ENCODE measurements around the gene MEOX2.

The MEOX2 gene

GRCh38 chr7:15680446-15680845 is 6.0 kb downstream of the MEOX2 start:
- H3K4me1 ChIP-seq (ENCODE audit: insufficient read depth, low read length), result no peaks in the 10 kb centered on the region
- no peak overlapping the region for H3K4me3 ChIP-seq (ENCODE audit: low read depth in 1 of 2, low read length in 2 of 2)
- H3K27ac ChIP-seq (ENCODE audit: low read depth, low read length), result no peak overlapping the region
- no peaks in the 10 kb centered on the region for H3K36me3 ChIP-seq (ENCODE audit: insufficient read depth, low read length)
- peaks cover 12 to 13% of the 10 kb centered on the region in 2 donors for H3K27me3 ChIP-seq (ENCODE audit: control insufficient read depth in 1 of 2, insufficient read depth in 2 of 2, low read length in 2 of 2)
- H3K9me3 ChIP-seq (ENCODE audit: low read length), result no peaks in the 10 kb centered on the region
- H3K9ac ChIP-seq (ENCODE audit: low read length), result no peak overlapping the region

- H3K9ac ChIP-seq (ENCODE audit: low read length), result no peak overlapping the region
Observed at GRCh38 chr7:15679306-15679705, 7.2 kb downstream of the MEOX2 start.

GRCh38 chr7:15678653-15679052 is 7.8 kb downstream of the MEOX2 start:
- no peak overlapping the region for H3K9ac ChIP-seq (ENCODE audit: low read length)
- no peaks in the 10 kb centered on the region for H3K9me3 ChIP-seq (ENCODE audit: low read length)
- no peak overlapping the region for H3K27ac ChIP-seq (ENCODE audit: low read depth, low read length)
- peaks cover 0 to 5% of the 10 kb centered on the region in 2 donors for H3K27me3 ChIP-seq (ENCODE audit: control insufficient read depth in 1 of 2, insufficient read depth in 2 of 2, low read length in 2 of 2)
- no peaks in the 10 kb centered on the region for H3K36me3 ChIP-seq (ENCODE audit: insufficient read depth, low read length)
- no peaks in the 10 kb centered on the region for H3K4me1 ChIP-seq (ENCODE audit: insufficient read depth, low read length)
- H3K4me3 ChIP-seq (ENCODE audit: low read depth in 1 of 2, low read length in 2 of 2), result no peak overlapping the region

More at GRCh38 chr7:15679306-15679705, 7.2 kb downstream of the MEOX2 start:
- Histone ChIP-seq H3K27me3 (ENCODE audit: control insufficient read depth in 1 of 2, insufficient read depth in 2 of 2, low read length in 2 of 2) (peaks cover 4 to 5% of the 10 kb centered on the region in 2 donors), H3K9me3 (ENCODE audit: low read length) (no peaks in the 10 kb centered on the region), H3K36me3 (ENCODE audit: insufficient read depth, low read length) (no peaks in the 10 kb centered on the region), H3K27ac (ENCODE audit: low read depth, low read length) (no peak overlapping the region), H3K4me1 (ENCODE audit: insufficient read depth, low read length) (no peaks in the 10 kb centered on the region), H3K4me3 (ENCODE audit: low read depth in 1 of 2, low read length in 2 of 2) (no peak overlapping the region)

- Histone ChIP-seq H3K27ac (ENCODE audit: low read depth, low read length) (no peak overlapping the region), H3K27me3 (ENCODE audit: control insufficient read depth in 1 of 2, insufficient read depth in 2 of 2, low read length in 2 of 2) (no peaks in the 10 kb centered on the region), H3K9ac (ENCODE audit: low read length) (no peak overlapping the region), H3K36me3 (ENCODE audit: insufficient read depth, low read length) (no peaks in the 10 kb centered on the region), H3K9me3 (ENCODE audit: low read length) (no peaks in the 10 kb centered on the region), H3K4me3 (ENCODE audit: low read depth in 1 of 2, low read length in 2 of 2) (no peak overlapping the region), H3K4me1 (ENCODE audit: insufficient read depth, low read length) (no peaks in the 10 kb centered on the region)
Observed at GRCh38 chr7:15675379-15675778, 11.1 kb downstream of the MEOX2 start.

GRCh38 chr7:15674586-15674985 is 11.9 kb downstream of the MEOX2 start:
- no peaks in the 10 kb centered on the region for H3K27me3 ChIP-seq (ENCODE audit: control insufficient read depth in 1 of 2, insufficient read depth in 2 of 2, low read length in 2 of 2)
- no peak overlapping the region for H3K9ac ChIP-seq (ENCODE audit: low read length)
- H3K4me3 ChIP-seq (ENCODE audit: low read depth in 1 of 2, low read length in 2 of 2), result no peak overlapping the region
- H3K36me3 ChIP-seq (ENCODE audit: insufficient read depth, low read length), result no peaks in the 10 kb centered on the region
- H3K9me3 ChIP-seq (ENCODE audit: low read length), result no peaks in the 10 kb centered on the region
- H3K27ac ChIP-seq (ENCODE audit: low read depth, low read length), result no peak overlapping the region
- no peaks in the 10 kb centered on the region for H3K4me1 ChIP-seq (ENCODE audit: insufficient read depth, low read length)

GRCh38 chr7:15669443-15670090 is 16.9 kb downstream of the MEOX2 start:
- no peak overlapping the region for H3K9ac ChIP-seq (ENCODE audit: low read length)
- no peak overlapping the region for H3K27ac ChIP-seq (ENCODE audit: low read depth, low read length)
- no peaks in the 10 kb centered on the region for H3K27me3 ChIP-seq (ENCODE audit: control insufficient read depth in 1 of 2, insufficient read depth in 2 of 2, low read length in 2 of 2)
- no peaks in the 10 kb centered on the region for H3K9me3 ChIP-seq (ENCODE audit: low read length)
- H3K4me3 ChIP-seq (ENCODE audit: low read depth in 1 of 2, low read length in 2 of 2), result no peak overlapping the region
- no peaks in the 10 kb centered on the region for H3K4me1 ChIP-seq (ENCODE audit: insufficient read depth, low read length)
- no peaks in the 10 kb centered on the region for H3K36me3 ChIP-seq (ENCODE audit: insufficient read depth, low read length)

GRCh38 chr7:15667991-15668390 is 18.5 kb downstream of the MEOX2 start:
- H3K27ac ChIP-seq (ENCODE audit: low read depth, low read length), result no peak overlapping the region
- no peak overlapping the region for H3K4me3 ChIP-seq (ENCODE audit: low read depth in 1 of 2, low read length in 2 of 2)
- H3K36me3 ChIP-seq (ENCODE audit: insufficient read depth, low read length), result no peaks in the 10 kb centered on the region
- H3K27me3 ChIP-seq (ENCODE audit: control insufficient read depth in 1 of 2, insufficient read depth in 2 of 2, low read length in 2 of 2), result no peaks in the 10 kb centered on the region
- H3K9ac ChIP-seq (ENCODE audit: low read length), result no peak overlapping the region
- no peaks in the 10 kb centered on the region for H3K4me1 ChIP-seq (ENCODE audit: insufficient read depth, low read length)
- H3K9me3 ChIP-seq (ENCODE audit: low read length), result no peaks in the 10 kb centered on the region

GRCh38 chr7:15662451-15662850 is 24.0 kb downstream of the MEOX2 start:
- H3K27me3 ChIP-seq (ENCODE audit: control insufficient read depth in 1 of 2, insufficient read depth in 2 of 2, low read length in 2 of 2), result no peaks in the 10 kb centered on the region
- no peak overlapping the region for H3K9ac ChIP-seq (ENCODE audit: low read length)
- H3K36me3 ChIP-seq (ENCODE audit: insufficient read depth, low read length), result no peaks in the 10 kb centered on the region
- no peak overlapping the region for H3K4me3 ChIP-seq (ENCODE audit: low read depth in 1 of 2, low read length in 2 of 2)
- H3K9me3 ChIP-seq (ENCODE audit: low read length), result no peaks in the 10 kb centered on the region
- H3K4me1 ChIP-seq (ENCODE audit: insufficient read depth, low read length), result no peaks in the 10 kb centered on the region
- H3K27ac ChIP-seq (ENCODE audit: low read depth, low read length), result no peak overlapping the region

GRCh38 chr7:15658247-15658646 is 28.2 kb downstream of the MEOX2 start:
- no peaks in the 10 kb centered on the region for H3K27me3 ChIP-seq (ENCODE audit: control insufficient read depth in 1 of 2, insufficient read depth in 2 of 2, low read length in 2 of 2)
- H3K27ac ChIP-seq (ENCODE audit: low read depth, low read length), result no peak overlapping the region
- H3K4me1 ChIP-seq (ENCODE audit: insufficient read depth, low read length), result no peaks in the 10 kb centered on the region
- H3K4me3 ChIP-seq (ENCODE audit: low read depth in 1 of 2, low read length in 2 of 2), result no peak overlapping the region
- no peaks in the 10 kb centered on the region for H3K36me3 ChIP-seq (ENCODE audit: insufficient read depth, low read length)
- no peaks in the 10 kb centered on the region for H3K9me3 ChIP-seq (ENCODE audit: low read length)
- no peak overlapping the region for H3K9ac ChIP-seq (ENCODE audit: low read length)

- Histone ChIP-seq H3K27me3 (ENCODE audit: control insufficient read depth in 1 of 2, insufficient read depth in 2 of 2, low read length in 2 of 2) (no peaks in the 10 kb centered on the region), H3K27ac (ENCODE audit: low read depth, low read length) (no peak overlapping the region), H3K9me3 (ENCODE audit: low read length) (no peaks in the 10 kb centered on the region), H3K36me3 (ENCODE audit: insufficient read depth, low read length) (no peaks in the 10 kb centered on the region), H3K9ac (ENCODE audit: low read length) (no peak overlapping the region), H3K4me1 (ENCODE audit: insufficient read depth, low read length) (peaks cover 14% of the 10 kb centered on the region), H3K4me3 (ENCODE audit: low read depth in 1 of 2, low read length in 2 of 2) (no peak overlapping the region)
Observed at GRCh38 chr7:15652776-15653290, 33.6 kb downstream of the MEOX2 start.

GRCh38 chr7:15651693-15652092 is 34.8 kb downstream of the MEOX2 start:
- Histone ChIP-seq H3K9ac (ENCODE audit: low read length) (no peak overlapping the region), H3K9me3 (ENCODE audit: low read length) (no peaks in the 10 kb centered on the region), H3K4me3 (ENCODE audit: low read depth in 1 of 2, low read length in 2 of 2) (no peak overlapping the region), H3K27me3 (ENCODE audit: control insufficient read depth in 1 of 2, insufficient read depth in 2 of 2, low read length in 2 of 2) (no peaks in the 10 kb centered on the region), H3K36me3 (ENCODE audit: insufficient read depth, low read length) (no peaks in the 10 kb centered on the region), H3K4me1 (ENCODE audit: insufficient read depth, low read length) (peaks cover 14% of the 10 kb centered on the region), H3K27ac (ENCODE audit: low read depth, low read length) (no peak overlapping the region)

GRCh38 chr7:15650787-15651186 is 35.7 kb downstream of the MEOX2 start:
- H3K27ac ChIP-seq (ENCODE audit: low read depth, low read length), result no peak overlapping the region
- H3K4me1 ChIP-seq (ENCODE audit: insufficient read depth, low read length), result peaks cover 14% of the 10 kb centered on the region
- no peaks in the 10 kb centered on the region for H3K36me3 ChIP-seq (ENCODE audit: insufficient read depth, low read length)
- H3K4me3 ChIP-seq (ENCODE audit: low read depth in 1 of 2, low read length in 2 of 2), result no peak overlapping the region
- no peak overlapping the region for H3K9ac ChIP-seq (ENCODE audit: low read length)
- no peaks in the 10 kb centered on the region for H3K9me3 ChIP-seq (ENCODE audit: low read length)
- H3K27me3 ChIP-seq (ENCODE audit: control insufficient read depth in 1 of 2, insufficient read depth in 2 of 2, low read length in 2 of 2), result no peaks in the 10 kb centered on the region

Measured in muscle layer of colon (tissue), 2 donors.